ENCODE results near the gene SMOC2. TPM values are rescaled to one million over a fixed set of nuclear protein-coding genes. Genes with fewer than 3 reads are reported as not detected.
A peak's percentile ranks its signal among the peaks of the same experiment; 100 is the strongest.
"Not testable (repeated sequence)": the region's sequence is repeated elsewhere in the genome, so short reads cannot be mapped to it uniquely, and the experiment has no call there.

SMOC2 gene
- total RNA-seq, 1 experiment from 2014 or later, result not detected

DNA sequence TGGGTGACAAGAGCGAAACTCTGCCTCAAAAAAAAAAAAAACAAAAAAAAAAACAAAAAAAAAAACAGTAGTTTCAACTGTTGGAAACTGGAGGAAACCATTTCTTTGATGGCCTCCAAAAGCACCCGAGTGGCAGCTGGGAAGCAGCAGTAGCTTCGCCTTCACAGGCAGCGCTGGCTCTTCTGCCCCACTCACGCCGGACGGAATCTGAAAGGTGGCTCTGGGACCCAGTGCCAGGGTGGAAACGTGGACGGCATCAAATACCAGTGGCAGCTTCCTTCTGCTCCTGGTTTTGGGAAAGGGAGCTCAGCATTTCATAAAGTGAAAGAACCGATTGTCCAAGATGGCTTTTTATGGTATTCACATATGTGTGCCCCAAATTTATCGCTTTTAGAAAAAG lies 159.4 kb downstream of the SMOC2 start:
- DNase-seq (ENCODE audit: low read depth), result no peak

DNA sequence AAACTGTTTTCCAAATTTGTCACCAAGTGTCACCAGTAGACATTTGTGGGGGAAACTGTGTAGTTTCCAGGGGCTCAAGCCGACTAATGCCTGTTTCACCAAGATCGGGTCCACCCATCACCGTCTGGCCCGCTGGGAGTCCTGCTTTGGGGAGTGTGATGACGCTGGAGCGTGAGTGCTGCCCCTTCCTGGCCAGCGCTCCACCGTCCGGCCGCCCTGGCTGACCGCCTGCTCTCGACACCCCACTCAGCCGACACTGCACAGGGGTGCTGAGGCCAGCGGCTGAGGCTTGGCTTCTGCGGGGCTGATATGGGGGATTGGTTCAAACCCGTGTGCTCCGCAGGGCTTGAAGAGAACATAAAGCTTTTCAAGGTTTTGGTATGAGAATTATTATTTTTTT lies 160.1 kb downstream of the SMOC2 start:
- no peak for DNase-seq (ENCODE audit: low read depth)

DNA sequence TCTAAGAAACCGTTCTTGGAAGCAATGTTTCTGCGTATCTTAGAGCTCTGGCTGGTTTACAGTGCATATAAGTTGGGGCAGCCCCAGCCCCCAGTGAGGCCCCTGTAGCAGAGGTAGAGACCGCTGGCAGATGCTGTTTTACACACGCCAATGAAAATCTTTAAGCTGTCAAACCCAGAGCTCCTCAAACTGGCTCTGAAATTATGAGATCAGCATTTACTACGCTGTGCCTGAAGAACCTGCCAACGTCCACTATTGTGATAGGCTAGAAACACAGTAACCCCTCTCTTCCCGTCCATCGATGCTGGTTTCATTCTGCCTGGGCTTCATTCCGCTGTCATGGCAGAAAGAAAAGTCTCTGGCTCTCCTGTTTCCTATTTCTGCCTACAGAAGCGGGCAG lies 160.6 kb downstream of the SMOC2 start:
- DNase-seq (ENCODE audit: low read depth), result no peak

DNA sequence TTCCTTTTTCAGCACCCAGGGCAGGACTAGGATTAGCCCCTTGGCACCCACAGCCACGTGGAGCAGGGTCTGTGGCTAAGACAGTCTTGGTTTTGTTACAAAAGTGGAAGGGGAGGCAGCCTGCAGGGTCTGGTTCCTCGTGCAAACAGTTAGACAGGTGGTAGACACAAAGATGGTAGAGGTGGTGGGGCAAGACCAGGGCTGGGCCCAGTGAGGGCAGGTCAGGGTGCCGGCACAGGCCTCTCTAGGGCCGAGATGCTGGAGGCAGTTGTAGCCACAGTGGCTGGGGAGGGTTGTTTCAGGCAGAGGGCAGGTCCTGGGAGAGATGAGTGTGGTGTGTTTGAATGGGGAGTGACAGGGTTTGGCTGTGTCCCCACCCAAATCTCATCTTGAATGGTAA lies 161.6 kb downstream of the SMOC2 start:
- DNase-seq (ENCODE audit: low read depth), result no peak

DNA sequence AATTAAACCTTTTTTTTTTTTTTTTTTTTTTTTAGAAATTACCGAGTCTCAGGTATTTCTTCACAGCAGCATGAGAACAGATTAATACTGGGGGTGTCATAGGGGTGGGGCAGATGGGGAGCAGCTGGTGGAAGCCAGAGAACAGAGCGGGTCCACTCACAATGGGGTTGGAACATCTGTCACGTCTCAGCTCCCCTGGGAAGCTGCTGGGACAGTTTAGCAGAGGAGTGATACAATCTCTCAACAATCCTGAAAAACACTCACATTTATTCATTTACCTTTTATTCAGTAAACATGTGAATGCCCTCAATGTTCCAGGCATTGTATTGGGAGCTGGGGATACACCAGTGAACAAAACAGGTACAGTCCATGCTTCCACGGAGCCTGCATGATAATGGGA lies 162.2 kb downstream of the SMOC2 start:
- no peak for DNase-seq (ENCODE audit: low read depth)

DNA sequence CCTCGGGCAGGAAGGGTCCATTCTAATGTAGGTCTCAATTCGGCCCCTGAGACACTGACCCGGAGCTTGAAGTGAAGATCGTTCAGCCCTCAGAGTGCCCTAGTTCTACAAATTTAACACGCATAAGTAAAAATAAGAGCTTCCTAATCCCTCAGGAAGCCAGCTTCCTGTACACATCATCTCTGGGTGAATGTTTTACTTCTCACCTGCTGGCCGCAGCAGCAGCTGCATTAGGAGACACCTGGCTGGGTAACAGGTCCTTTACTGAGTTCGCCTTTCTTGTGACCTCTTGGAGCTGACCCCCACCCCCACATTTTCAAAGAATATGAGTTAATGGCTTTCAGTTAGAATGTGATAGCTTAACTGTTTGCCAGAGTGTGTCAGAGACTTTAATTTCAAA lies 165.0 kb downstream of the SMOC2 start:
- DNase-seq (ENCODE audit: low read depth), result no peak

DNA sequence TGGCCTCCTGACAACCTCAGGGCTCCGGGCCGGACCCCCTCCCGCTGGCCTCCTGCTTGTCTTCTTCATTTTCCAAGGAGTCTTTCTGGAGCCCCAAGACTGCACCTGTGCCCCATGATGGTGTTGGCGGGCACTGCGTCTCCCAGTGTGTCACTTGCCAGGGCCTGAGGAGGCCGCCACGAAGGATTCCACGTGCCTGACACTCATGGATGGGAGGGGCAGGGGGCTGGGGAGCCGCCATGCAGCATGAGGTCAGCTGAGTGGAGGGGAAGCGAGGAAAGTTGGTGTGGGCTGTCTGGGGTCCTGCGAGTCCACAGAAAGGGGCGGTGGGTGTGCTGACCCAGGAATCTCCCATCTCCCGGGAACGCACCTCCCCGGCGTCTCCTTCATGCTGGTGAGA lies 165.7 kb downstream of the SMOC2 start:
- no peak for DNase-seq (ENCODE audit: low read depth)

DNA sequence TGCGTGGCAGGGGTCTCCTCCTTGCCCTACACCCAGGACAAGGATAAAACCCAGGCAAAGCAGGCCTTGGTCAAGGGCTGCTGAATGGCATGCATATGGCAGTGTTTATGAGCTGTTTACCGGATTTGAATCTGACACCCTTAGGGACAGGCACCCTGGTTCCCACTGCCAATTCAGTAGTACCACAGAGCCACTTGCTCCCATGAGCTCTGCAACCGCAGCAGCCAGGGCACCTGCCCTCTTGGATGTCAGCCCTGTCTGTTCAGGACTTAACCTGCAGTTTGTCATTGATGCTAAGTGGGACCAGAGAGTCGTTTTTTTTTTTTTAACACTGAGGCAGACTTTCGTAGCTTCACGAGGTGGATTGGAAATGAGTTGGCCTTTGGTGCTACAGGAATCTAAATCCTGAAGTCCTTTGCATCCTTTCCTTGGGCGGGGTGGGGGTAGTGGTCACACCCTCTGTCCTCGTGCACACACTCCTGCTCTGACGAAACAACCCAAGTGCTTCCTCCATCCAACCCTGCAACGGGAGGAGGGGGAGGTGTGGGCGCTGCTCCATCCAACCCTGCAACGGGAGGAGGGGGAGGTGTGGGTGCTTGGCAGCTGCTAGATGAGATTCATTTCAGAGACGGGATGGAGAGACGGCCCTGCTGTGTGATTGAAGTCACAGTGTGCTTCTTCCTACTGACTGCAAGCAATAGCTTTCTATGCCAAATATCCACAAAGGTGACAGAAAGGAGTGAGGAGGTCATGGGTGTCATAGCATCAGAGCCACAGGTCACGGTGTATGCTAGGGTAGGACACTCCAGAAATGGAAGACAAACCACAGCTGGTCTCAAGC lies 166.5 kb downstream of the SMOC2 start:
- no peak for DNase-seq (ENCODE audit: low read depth)

DNA sequence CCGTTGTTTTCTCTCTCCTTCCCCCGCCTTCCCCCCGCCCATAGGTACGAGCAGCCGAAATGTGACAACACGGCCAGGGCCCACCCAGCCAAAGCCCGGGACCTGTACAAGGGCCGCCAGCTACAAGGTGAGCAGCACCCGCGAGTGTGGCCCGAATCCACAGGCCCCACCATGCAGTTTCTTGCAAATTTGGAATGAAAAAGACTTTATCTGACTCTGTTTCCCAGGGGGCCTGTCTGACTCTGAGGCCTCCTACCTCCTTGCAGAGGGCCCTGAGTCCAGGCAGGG lies 167.1 kb downstream of the SMOC2 start:
- no peak for DNase-seq (ENCODE audit: low read depth)

DNA sequence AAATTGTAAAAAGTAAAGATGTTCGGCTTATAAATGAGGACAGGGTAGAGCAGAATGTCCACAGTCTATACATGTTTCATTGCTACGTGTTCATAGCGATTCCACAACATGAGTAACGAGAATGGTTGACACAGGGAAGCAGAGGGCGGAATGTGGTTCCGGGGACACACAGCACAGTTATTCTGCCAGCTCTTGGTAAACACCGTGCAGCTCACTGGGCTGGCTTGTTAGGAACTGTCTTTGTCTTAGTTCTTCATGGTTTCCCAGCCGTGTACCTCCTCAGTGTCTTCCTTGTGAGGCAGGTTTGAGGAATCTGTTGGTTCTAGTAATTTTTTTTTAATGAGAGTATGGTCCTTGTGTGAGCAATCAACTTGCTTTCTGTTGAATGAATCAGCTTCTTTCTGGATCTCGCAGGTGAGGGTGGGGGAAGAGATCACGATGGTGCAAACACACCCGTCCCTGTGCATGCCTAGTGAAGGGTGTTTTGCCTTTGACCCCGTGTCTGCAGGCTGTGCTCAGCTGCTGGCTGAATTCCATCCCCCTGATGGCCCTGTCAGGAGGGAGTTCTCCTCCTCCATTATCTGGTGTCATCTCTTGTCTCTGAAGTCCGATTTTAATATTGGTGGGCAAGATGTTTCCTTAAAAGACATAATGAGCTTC lies 168.2 kb downstream of the SMOC2 start:
- no peak for DNase-seq (ENCODE audit: low read depth)

DNA sequence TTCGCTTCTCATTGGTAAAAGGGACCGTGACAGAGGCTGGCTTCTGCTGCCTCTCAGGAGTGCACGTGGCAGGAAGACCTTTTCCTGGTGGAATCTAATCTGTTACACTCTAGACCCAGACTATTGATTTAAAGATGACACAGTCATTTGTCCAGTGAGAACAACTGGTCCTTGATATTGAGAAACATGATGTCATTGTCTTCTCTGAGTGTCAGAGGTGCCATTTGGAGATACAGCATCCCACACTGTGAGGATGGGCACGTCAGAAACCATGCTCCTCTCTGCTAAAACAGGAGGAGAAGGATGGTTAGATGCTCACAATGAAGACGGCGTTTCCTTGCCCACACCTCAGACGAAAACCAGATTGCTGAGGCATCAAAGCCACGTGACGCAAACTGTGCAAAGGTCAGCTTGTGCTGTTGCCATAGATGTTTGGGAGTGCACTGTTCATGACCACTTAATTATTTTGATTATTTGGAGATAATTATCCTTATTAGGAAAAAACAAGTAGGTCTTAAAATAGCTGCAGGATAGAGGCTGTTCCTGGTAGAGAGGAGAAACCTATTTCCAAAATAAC lies 169.0 kb downstream of the SMOC2 start:
- no peak for DNase-seq (ENCODE audit: low read depth)

DNA sequence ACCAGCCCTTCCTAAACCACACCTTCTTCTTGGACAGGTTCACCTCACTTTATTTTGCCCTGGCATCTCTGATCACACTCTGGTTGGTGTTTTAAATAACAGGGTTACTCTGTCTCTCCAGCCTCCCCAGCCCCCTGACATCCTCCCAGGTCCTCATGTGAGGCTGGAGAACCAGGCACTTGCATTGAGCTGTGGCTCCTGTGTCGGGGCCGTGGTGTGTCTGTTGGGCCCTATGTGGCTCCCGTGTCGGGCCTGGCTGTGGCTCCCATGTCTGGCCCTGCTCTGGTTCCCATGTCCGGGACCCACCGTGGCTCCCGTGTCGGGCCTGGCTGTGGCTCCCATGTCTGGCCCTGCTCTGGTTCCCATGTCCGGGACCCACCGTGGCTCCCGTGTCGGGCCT lies 170.0 kb downstream of the SMOC2 start:
- not testable (repeated sequence) for DNase-seq (ENCODE audit: low read depth)

DNA sequence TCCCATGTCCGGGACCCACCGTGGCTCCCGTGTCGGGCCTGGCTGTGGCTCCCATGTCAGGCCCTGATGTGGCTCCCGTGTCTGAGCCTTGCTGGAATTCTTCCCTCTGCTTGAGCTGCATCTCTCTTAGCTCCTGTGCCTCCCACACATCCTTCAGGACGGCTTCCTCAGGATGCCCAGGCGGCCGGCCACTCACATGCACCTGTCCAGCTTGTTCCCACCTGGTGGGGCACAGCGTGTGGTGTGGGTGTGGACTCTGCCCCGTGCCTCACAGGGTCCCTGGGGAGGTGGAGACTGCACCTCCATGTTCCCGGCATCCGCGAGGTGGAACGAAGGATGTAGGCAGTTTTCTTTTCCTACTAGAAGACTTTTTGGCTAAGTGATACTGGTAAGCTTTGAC lies 170.7 kb downstream of the SMOC2 start:
- no peak for DNase-seq (ENCODE audit: low read depth)

DNA sequence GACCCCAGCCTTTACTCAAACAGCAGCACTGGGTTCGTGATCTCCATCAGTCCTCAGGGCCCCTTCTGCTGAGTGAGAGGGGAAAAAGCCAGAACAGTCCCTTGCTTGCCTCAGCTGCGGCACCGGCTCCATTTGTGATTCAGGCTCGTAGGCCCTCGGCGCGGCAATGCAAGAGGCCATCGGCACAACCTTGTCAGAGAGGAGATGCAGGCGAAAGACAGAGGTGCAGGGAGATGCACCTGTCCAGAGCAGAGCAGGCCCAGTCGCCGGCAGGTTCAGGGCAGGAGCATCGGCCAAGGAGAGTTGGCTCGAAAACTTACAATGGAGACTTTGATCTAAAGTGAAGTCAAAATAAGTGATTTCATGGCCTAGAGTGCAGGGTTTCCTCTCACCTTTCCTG lies 171.6 kb downstream of the SMOC2 start:
- DNase-seq (ENCODE audit: low read depth), result no peak

DNA sequence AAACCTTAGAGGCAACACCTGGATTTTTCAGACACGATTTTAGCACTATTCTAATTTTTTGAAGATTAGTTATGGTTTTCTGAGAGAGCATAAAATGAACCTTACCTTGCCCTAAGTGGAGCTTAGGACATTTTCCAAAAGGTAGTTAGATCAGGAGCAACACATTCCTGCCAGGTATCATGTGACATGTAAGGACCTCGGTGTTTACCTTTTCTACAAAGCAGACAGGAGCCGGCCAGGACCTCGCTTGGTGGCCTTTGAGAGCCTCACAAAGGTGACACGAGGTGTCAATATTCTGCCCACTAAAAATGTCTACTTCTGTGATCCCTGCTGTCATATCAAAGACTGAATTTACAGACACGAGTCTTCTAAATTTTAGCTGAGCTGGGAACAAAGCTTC lies 174.9 kb downstream of the SMOC2 start:
- no peak for DNase-seq (ENCODE audit: low read depth)

DNA sequence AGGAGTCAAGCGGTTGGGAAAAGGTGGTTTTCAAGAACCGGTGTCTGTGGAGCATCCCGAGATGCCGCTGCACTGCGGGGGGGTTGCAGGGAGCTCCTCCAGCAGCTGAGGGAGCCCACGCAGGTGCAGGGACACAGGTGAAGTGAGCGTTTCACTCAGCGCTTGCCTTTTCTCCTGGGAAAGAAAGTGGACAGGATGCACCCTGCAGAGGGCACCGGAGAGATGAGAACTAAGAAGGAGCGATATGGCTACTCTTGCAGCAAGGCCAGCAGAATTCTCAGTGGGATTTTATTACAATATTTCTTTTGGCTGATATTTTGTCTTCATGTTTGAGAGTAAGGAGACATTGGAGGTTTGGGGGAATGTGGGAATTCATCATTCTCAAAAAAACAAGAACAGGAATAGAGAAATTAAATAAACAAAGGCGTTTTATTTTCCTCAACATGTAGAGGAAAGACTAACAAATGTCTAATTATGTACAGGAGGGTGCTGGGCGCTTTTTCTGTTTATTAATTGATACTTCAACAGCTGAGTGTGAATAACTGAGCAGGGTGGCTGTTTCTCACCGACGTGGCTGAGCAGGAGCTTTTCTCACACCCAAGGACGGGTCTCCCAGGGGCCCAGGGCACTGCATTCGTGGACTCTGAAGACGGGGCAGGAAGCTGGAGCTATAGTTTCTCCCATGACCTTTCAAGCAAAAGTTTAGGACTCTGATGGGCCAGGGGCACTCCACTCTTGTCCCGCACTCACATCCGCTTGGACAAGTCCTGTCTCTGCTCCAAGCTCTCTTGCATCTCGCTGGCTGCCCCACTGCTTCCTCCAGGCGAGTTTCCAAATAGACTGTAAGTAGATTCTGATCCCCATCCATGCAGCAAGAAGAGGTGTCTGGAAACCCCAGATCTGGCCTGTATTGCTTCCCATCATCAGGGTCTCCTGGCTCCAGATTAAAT lies 176.1 kb downstream of the SMOC2 start:
- DNase-seq (ENCODE audit: low read depth), result no peak

DNA sequence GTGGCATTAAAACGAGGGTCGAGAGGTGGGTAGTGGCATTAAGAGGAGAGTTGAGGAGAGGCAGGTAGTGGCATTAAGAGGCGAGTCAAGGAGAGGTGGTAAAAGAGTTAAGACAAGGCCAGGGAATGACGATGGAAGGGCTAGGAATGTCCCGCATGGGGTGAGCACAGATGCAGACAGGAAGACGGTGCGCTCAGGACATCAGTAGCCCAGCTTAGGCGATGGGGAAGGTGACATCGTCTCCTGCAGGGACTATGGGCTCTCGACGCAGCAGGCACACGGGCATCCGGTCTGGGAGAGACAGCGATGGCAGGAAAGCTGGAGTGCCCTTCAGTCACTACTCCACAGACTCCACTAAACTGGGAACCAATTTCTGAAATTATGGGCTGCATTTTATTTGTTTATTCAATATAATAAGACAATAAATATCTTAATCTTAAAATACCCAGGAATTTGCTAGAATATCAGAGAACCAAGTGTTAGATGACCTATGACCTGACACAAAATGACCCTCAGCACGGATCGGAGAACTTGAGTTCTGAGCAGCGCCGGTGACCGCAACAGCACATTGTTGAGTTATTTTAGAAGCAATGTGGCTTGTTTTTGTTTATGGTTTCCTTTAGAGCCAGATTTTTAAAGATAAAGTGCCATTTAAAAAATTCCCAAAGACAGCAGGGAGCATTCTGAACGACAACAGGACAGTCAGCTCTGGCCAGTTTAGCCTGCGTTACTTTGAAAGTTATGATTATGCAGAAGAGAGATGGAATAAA lies 177.7 kb downstream of the SMOC2 start:
- no peak for DNase-seq (ENCODE audit: low read depth)

DNA sequence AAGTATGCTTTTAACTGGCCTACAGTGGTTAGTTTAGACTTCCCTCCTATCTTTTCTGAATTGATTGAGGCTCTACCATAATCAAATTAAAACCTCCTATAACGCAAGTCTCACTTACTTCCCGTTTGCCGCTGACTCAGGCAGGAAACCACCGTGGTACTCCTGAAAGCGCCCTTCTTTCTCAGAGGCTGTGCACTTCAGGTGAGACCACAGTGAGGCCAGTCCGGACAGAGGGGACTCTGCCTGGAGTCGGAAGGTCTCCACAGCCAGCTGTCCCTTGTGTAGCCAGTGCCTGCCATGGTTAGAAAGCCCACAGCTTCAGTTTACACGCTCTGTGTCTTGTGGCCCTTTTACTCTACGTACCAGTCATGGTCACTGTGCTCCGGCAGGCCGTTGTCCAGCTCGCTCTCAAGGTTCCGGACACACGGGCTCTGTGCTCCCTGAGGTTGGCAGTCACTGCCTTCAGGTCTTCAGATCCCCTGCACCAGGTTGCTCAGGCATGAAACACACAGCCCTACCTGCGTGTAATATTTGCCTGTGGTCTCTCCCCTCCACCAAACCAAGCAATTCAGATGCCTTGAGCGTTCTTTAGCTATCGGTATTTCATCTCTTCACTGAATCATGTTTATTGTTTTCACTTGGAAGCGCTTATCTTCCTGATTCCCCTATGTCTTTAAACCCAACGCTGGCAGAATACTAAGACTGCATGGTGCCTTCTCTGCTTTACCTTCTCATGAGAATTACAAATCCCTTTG lies 178.8 kb downstream of the SMOC2 start:
- peak; percentile 39 for DNase-seq (ENCODE audit: low read depth)

DNA sequence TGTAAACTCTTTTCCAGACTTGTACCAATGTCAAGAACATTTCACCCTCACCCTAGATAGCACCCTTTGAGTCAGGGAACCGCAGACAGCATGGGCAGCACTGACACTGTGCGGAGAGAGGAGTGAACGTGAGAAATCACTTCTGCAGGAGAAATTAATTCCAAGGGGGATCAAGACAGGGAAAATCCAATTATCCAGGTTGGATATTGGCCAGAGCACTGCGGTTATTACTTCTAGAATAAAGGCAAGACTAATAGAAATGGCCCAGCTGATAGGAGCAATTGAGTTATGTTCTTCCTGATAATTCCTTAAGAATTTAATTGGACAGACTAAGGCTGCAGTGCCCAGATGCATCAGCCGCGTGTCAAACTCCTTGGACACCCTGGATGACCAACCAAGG lies 179.6 kb downstream of the SMOC2 start:
- no peak for DNase-seq (ENCODE audit: low read depth)

DNA sequence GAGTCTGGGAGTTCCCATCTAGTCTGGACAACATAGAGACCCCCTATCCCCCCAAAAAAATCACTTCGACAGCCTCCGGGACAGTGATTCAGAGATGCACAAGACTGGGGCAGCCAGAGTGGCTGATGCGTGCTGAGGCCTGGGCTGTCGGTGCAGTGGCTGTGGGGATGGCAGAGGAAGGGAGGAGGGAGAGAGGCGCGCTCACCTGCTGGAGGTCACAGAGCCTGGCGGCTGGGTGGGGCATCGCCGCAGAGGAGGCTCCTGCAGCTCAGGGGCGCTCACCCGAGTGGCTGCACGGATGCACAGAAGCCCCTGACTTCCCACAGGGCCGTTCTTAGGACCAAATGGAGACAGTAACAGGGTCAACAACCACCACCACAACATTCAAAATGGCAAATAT lies 182.8 kb downstream of the SMOC2 start:
- no peak for DNase-seq (ENCODE audit: low read depth)

DNA sequence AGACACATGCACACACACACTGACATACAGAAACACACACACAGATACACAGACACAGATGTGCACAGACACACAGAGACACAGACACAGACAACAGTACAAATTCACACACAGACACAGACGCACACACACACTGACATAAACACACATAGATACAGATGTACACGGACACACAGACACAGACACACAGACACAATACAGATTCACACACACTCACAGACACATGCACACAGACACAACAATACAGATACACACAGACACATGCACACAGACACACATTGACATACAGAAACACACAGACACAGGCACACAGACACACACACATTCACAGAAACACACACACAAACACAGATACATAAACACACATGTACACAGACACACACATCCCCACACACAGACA lies 183.6 kb downstream of the SMOC2 start:
- no peak for DNase-seq (ENCODE audit: low read depth)
